GM19463 (cell line): Measurements from ENCODE around the gene SS18L1.

ENCODE experiments used
- ATAC-seq: cut with Tn5 transposase; IDR thresholded peaks from one replicate; pipeline ENCODE4 v1.9.1; 2021; ENCODE audit warnings: mild to moderate bottlenecking, moderate library complexity; ENCODE audit not compliant: unreplicated experiment

The SS18L1 gene

GRCh38 chr20:62222972-62223371 lies 79.4 kb downstream of the SS18L1 start:
- ATAC-seq: no peak

DNA sequence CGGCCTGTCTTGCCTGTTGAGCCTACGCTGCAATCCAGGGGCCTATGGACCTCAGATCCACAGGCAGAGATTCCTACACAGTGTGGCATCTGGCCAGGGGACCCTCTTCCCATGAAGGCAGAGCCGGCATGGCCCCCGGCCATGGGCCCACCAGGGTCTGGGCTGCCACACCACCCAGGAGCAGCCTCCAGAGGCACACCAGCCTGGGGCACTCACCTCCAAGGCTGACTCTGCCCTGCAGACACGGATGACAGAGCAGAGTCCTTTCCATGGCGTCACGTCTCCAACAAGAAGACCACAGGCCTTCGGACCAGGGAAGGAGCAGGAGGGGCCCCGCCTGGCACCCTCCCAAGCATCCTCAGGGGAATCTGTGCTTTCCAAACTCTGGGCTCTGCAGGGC lies 80.0 kb downstream of the SS18L1 start:
- ATAC-seq: no peak

DNA sequence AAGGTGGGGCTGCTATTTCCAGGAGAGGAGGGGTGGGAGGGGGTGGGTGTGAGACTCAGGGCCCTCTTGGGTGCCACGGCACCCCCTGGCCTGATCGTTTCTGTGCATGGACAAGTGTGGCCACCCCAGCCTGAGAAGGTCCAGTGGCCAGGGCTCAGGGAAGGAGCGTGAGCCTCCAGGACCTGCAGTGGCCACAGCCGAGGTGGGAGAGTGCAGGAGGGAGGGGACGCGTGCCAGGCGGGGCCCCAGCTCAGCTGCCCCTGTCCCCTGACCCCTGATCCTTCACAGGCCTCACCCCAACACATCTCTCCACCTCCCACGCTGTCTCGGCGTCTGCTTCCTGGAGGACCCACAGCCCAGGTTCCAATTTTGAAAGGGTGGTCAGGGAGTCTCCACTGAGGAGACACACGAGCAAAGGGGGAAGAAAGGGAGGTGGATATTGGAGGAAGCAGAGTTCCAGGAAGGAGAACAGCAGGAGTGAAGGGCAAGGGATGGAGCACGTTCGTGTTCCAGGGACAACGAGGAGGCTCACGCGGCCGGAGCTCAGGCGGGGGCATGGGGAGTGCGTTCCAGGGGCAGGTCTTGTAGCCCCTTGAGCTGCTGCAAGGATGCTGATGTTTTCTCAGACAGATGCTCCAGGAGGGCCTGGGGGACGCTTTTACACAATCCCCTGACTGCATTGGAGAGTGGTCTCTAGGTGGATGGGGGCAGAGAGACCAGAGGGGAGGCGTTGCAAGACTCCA lies 80.7 kb downstream of the SS18L1 start:
- ATAC-seq: no peak

DNA sequence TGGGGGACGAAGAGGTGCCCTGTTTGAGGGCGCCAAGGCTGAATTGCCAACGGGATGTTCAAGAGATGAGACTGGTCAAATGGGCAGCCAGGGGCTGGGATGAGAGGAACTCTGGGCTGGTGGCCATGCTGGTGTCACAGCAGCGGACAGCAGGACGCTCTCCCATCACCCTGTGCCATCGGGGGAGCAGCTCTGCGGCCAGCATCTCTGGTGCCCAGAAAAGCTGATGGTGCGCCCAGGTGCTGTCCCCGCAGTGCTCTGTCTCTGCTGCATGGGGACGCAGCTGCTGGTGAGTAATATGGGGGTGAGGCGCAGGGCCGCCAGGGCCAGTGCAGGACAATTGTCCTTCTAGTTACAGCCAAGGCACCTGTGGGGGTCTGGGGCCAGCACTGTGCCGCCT lies 81.5 kb downstream of the SS18L1 start:
- no peak for ATAC-seq

DNA sequence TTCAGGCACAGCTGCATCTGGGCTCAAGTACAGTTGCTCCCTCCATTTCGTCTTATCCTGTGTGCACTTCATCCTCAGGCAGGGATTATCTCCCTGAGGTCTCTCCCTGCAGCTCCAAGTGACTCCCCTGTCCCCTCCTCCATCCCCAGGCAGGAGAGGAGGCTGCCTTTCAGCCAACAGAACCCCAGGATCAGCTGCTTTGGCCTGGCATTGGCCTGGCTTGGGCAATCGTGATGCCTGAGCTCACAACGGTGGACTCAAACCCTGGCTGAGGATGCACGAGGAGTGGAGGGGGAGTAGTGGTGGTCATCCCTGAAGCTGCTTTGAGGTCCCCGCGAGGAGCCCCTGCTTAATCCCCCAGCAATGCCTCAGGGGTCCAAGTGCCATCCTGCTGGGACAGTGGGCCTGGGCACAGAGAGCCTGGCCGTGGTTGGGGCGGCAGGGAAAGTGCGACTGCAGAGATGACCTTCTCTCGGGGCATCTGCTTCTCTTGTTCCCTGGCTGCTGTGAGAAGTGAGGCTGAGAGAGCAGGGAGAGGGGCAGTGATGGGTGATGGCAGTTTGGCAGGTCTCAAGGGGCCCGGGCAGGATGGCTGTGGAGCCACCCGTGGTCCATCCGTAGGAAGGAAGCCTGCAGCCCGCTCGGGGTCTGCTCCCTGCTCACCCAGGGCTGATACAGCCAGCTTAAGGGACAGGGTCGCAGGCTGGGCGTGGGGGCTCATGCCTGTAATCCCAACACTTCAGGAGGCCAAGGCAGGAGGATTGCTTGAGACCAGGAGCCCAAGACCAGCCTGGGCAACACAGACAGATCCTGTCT lies 82.5 kb downstream of the SS18L1 start:
- no peak for ATAC-seq

DNA sequence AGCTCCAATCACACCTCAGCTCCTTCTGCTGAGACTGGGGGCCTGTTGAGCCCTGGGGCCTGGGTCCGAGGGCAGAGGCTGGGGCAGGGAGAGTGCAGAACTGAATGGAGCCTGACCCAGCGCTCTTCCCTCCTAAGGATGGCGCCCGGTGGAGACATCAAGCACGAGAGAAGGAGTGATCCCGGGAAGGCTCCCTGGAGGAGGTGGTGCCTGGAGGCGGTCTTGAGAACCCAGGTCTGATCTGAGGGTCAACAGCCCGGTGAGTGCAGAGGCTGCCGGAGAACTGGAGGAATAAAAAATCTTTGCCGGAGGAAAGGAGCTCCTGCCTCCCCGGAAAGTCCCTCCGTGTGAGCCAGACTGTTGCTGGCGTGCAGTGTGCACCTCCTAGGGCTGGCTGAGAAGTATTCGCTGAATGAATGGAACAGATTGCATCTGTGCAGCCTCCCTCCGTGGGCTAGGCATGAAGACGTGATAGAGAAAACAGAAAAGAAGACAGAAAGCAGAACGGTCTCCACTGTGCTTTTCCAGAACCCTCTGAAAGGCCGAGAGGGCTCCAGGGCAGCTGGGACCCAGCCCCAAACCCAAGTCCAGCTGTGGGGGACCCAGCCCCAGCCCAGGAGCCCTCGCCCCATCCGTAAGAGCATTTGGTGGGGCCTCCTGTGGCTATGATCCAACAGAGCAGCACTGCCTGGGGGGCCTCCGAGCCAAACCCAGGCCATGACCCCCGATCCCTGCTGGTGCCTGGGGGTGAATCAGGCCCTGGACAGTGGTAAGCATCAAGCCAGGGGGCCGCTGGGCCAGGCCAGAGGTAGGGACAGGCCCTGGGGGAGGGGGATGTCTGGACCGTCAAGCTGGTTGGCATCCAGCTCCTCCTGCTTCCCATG lies 83.4 kb downstream of the SS18L1 start:
- no peak for ATAC-seq

DNA sequence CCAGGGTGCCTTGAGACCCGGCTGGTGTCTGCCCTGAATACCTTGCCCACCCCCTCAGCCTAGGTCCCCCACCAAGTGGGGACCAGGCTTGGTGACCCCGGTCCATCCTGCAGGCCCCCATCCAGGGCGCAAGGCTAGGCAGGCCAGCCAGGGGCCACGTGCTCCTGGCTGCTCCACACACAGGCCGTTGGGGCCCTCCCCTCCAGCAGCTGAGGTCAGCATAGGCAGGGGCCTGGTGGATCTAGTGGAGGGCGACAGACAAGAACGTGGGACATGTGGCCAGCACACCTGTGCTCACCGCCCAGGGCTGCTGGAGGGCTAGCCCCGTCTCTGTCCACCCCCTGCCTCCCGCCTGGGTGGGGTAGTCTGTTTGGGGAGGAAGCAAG lies 84.0 kb downstream of the SS18L1 start:
- ATAC-seq: no peak

DNA sequence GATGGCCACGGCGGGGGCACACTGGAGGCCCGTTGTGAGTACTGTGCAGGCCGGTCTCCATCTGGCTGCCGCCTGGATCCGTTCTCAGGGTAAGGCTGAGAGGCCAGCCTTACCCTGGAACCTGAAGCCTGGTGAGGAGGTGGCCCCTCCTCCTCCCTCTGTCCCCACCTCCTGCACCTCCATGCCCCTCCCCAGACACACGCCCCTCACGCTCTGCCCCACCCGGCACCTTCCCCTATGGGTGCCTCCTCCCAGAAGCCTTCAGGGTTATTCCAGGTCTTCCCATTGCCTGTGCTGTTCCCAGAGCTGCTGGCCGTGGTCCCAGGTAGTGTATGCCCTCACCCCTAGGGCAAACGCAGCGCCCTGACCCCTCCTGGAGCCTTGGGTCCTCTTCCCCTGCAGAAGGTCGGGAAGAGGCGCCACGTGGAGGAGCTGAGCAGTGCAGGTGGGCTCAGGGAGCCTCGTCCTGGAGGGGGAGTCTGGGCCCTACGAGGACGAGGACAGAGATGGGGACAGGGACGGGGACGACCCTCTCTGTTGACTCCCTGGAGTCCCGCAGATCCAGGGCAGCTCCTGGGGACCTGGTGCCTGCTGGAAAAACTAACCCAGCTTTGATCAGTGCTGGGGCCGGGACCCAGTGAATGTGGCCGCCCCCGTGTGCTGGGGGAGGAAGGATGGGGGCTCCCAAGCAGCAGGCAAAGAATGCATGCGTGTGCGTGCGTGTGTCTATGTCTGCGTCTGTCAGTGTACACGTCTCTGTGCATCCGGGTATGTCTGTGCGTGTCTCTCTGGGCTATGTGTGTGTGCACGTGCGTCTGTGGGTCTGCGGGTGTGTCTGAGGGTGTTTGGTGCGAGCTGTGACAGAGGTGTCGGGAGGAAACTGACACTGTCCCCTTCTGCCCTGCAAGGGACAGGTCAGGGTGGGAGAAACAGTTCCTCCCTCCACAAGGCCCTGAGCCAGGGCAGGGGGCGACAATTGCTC lies 84.7 kb downstream of the SS18L1 start:
- ATAC-seq: no peak

DNA sequence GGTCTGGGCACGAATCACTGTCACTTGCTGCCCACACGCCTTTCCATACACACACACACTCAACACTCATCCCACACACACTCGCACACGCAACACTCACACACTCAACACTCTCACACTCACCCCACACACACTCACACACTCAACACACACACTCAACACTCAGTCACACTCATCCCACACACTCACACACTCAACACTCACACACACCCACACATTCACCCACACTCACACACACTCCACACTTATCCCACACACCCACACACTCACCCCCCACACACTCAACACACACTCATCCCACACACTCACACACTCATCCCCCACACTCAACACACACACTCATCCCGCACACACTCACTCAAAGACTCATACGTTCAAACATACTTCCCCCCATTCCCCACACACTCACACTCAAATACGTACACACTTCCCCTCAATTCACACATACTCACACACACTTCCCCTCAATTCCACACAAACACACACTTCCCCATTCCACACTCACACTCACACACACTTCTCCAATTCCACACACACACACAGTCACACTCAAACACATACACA lies 85.5 kb downstream of the SS18L1 start:
- no peak for ATAC-seq

DNA sequence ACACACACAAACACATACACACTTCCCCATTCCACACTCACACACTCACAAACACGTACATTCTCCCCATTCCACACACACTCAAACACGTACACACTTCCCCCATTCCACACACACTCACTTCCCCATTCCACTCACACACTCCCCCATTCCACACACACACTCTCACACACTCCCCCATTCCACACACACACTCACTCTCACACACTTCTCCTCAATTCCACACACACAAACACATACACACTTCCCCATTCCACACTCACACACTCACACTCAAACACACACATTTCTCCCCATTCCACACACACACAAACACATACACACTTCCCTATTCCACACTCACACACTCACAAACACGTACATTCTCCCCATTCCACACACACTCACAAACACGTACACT lies 86.1 kb downstream of the SS18L1 start:
- no peak for ATAC-seq

GRCh38 chr20:62230276-62230675 lies 86.7 kb downstream of the SS18L1 start:
- no peak for ATAC-seq

GRCh38 chr20:62230696-62231095 lies 87.1 kb downstream of the SS18L1 start:
- ATAC-seq: no peak

- no peak for ATAC-seq
These were observed 87.7 kb downstream of the SS18L1 start for GRCh38 chr20:62231292-62231691.
